ENCODE measurements around the gene KCNQ1OT1.

The KCNQ1OT1 gene

GRCh38 chr11:2579315-2580060 lies 120.3 kb downstream of the KCNQ1OT1 start:
- DNase-seq = no peak

DNA sequence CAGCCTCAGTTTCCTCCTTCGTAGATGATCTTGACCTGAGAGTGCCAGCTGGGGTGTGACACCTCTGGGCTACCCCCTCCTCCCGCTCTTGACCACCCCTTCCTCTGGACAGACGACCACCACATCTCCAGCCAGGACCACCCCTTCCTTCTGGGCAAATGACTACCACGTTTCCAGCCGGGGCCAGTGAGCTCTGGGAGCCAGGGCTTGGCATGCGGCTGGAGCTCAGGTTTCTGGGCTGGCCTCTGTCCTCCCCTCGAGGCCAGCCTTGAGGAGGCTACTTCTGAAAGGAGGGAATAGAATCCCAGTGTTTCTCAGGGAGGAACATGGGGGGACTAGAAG lies 120.9 kb downstream of the KCNQ1OT1 start:
- no peak for DNase-seq

DNA sequence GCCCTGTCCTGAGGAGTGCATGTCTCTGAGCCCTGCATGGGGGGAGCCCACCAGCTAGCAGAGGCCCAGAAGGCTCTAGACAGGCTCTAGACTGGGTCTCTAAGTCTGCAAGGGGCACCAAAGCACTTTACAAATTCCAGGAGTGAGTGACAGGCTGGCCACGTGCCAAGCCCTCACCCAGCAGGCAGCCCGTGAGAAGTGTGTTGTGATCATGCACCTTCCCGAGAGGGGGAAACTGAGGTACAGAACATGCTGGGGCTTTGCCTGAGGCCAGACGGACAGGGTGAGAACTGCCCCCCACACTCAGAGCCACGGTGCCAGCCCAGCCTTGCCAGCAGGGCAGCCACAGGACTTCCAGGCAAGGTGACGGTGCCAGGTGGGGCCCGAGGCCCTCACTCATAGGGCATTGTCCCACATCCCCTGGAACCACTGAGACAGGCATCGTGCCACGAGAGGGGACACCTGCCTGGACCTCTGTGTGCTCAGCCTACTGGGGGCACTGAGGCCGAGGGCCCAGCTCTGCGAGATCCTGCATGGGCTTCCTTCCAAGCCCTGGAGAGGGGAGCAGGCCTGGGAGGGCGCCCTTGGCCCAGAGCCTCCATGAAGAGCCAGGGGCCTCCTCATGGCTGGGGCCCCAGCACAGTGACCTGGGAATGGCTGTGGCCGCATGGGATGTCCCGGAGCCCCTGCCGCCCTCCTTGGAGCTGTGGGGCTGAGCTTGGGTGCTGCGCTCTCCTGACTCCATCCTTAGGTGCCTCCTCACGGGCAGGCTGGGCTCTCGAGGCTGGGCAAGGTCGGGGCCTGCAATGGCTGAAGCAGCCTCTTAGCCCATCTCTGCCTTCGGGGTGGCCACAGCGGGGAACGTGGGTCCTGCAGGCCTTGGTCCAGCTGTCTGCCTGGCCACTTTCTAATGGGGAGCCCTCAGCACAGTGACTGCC lies 121.5 kb downstream of the KCNQ1OT1 start:
- no peak for DNase-seq

- no peak for DNase-seq
These were observed 122.5 kb downstream of the KCNQ1OT1 start for GRCh38 chr11:2577031-2577990.

GRCh38 chr11:2576549-2576948 lies 123.2 kb downstream of the KCNQ1OT1 start:
- DNase-seq = no peak

- no peak for DNase-seq
These were observed 123.7 kb downstream of the KCNQ1OT1 start for GRCh38 chr11:2576111-2576510.

GRCh38 chr11:2575591-2576051 lies 124.2 kb downstream of the KCNQ1OT1 start:
- no peak for DNase-seq

DNA sequence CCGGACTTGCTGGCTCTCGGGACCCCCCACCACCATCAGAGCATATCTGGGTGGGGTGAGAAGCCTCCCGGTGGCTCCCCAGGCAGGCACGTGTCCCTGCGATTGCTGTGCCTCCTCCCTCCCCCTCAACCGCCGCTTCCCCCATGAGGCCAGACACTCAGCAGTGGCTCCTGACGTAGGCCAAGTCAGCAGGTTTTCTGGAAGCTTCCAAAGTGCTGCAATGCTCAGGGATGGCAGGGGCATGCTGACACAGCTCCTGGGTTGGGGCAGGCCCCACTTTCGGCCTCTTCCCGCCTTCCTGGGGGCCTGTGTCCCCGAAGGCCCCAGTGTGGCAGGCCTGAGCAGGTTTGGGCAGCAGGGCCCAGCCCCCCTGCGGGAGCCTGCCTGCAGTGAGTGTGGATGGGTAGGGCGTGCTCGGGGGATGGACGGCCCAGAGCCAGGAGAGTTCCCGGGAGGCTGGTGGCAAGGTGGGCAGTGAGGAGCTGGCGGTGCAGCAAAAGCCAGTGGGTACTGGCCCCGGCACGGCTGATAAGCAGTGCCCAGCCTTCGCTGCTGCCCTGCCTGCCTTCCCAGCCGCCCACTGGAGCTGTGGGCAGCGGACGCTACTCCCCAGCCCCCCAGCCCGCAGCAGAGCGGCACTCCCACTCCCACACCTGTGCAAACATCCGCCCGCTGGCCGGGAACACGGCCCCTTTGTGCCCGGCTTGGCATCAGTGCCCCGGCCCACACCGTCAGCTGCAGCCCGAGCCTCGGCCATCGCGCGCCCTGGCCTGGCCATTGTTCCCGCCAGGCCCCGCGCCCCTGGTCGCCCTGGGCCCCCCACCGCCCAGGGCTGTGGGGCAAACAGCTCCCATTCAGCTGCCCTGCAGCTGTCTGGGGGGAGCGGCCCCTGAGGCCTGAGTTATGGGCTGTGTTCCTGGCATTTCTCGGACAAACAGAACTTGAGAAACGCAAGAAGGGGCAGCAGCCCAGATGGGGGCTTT lies 125.0 kb downstream of the KCNQ1OT1 start:
- no peak for DNase-seq

GRCh38 chr11:2574043-2574552 lies 125.7 kb downstream of the KCNQ1OT1 start:
- no peak for DNase-seq

DNA sequence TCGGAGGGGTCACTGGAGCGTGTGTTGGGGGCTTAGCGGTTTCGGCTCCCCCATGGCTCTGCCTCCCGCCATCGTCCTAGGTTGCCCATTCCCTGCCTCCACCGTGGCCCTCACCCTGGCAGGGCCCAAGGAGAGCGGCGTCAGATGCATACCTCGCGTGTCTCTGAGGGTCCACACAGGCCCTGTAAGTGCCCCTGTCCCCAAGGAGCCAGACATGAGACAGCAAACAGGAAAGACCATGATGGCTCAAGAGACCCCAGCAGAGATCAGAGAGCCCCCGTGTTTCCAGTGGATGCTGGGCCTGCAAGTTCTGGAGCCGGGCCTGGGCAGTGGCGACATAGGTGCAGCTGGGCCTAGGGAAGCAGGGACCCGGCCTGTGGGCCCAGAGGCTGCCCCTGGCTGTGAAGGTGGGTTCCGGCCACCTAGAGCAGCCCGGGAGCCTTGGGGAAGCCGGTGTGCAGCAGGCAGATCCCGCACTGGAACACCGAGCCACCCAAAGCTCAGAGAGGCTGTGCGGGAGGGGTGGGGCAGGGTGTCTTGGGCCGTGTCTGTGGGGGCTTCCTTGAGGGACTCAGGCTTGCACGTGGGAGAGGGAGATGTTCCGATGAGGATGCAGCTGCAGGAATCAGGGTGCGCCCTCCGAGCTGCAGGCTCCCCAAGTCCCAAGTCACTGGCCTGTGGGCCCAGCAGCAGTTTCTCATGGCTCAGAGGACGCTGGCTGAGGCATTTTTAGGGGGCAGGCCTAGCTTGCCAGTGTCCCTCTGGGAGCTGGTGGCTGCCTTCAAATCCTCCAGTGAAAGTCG lies 126.4 kb downstream of the KCNQ1OT1 start:
- DNase-seq = no peak

- DNase-seq = no peak
These were observed 127.1 kb downstream of the KCNQ1OT1 start for GRCh38 chr11:2572491-2573239.

- no peak for DNase-seq
These were observed 128.1 kb downstream of the KCNQ1OT1 start for GRCh38 chr11:2571598-2572281.

DNA sequence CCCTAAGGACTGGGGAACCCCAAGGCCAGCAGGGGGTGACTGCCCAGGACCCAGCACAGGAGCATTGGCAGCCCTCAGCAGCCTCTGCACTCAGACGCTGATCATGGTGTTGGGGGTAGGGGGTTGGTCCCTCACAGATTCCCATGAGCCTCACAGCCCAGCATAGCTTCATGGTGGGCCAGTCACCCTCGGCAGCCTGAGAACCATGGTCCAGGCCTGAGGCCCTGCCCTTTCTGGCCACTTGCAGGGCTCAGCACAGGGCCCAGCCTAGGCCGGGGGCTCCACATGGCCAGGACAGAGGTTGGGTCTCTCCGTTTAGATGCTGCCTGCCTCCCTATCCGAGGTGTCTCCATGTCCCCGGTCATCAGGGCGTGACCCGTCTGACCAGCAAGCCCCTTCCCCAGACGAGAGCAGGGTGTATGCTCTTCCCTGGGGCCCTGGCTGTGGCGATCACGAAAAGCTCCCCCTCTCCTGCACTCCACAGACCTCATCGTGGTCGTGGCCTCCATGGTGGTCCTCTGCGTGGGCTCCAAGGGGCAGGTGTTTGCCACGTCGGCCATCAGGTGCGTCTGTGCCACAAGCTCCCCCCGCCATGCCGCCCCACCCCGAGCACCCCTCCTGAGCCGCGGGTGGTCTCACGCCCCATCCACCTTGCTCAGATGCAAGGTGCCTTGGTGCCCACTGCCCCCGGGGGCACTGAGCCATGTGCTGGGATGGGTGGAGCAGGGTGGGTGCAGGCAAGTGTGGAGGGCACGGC lies 128.8 kb downstream of the KCNQ1OT1 start:
- DNase-seq = no peak

DNA sequence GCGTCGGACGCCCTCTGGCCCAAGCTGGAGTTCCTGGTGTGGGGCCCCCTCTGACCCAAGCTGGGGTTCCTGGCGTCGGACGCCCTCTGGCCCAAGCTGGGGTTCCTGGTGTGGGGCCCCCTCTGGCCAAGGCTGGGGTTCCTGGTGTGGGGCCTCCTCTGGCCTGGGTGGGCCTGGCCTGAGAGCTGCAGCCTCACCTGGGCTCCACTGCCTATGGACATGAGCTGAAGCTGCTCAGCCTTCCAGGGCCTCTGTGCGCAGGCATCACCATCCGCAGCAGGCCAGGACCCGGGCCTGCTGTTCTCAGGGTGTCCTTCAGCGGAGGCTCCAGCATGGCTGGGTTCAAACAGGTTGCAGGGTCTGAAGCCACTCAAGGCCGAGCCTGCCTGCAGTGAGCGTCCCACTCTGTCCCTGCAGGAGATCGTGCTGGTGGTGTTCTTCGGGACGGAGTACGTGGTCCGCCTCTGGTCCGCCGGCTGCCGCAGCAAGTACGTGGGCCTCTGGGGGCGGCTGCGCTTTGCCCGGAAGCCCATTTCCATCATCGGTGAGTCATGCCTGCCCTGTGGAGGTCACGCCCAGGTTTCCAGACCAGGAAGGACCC lies 129.5 kb downstream of the KCNQ1OT1 start:
- no peak for DNase-seq

- DNase-seq = no peak
These were observed 130.0 kb downstream of the KCNQ1OT1 start for GRCh38 chr11:2569731-2570210.

GRCh38 chr11:2569321-2569721 lies 130.5 kb downstream of the KCNQ1OT1 start:
- DNase-seq = no peak

DNA sequence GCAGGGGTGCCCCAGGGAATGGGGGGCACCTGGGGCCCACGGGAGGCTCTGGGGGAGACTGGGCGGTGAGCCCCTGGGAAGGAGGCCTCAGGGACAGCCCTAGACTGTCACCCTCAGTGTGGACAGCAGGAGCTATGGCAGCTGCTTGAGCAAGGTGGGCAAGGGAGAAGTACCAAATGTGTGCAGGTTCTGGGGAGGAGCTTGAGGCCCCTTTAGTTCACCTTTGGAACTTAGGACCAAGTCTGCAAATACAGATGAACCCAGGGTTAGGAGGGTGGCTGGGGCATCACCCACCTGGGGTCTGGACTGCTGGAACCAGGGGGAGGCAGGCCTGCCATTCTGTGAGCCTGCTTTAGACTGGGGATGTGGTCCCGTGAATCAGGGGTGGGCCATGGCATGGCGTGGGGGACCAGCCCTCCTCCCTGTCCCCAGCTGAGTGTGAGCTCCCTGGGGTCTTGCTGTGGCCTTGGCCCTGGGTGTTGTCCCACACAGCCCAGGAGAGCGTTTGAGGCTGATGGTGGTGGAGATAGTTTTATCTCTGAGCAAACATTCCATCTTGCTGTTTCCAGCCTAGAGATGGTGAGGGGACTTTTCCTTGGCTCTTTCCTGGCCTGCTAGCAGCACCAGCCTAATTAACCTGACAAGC lies 132.6 kb downstream of the KCNQ1OT1 start:
- DNase-seq = no peak

Measured in CD4-positive, alpha-beta T cell treated with Interleukin-6 for 4 hours (primary cell).